Measurements from ENCODE around the gene DACH1. TPM values are rescaled to one million over a fixed set of nuclear protein-coding genes. Genes with fewer than 3 reads are reported as not detected.

Gene DACH1
- total and polyA plus RNA-seq, 2 of the 8 experiments (the other 6 are each of a cell fraction or from before 2014, with no cell fraction given), result 0.12 to 0.67 TPM

GRCh38 chr13:71714802-71715375 is 152.1 kb downstream of the DACH1 start:
- Histone ChIP-seq H3K27me3 (replicated peaks in 1 of 4; ENCODE audit: control insufficient read depth in 3 of 4, extremely low read depth in 1 of 4, insufficient read depth in 3 of 4, low read length in 3 of 4) (no peaks in the 10 kb centered on the region), H3K79me2 (ENCODE audit: control insufficient read depth in 1 of 2, insufficient read depth in 2 of 2, low read length in 2 of 2) (no peaks in the 10 kb centered on the region), H3K4me1 (replicated peaks in 1 of 4; ENCODE audit: control insufficient read depth in 3 of 4, insufficient read depth in 4 of 4, low read length in 3 of 4) (peaks cover 0 to 2% (median 0%) of the 10 kb centered on the region in 4 experiments; a peak in 1 of 7 replicates), H3K79me1 (ENCODE audit: low read depth, low read length) (no peaks in the 10 kb centered on the region), H2BK5ac (ENCODE audit: low read depth, low read length) (no peak overlapping the region), H3K23me2 (ENCODE audit: low read depth, low read length) (no peaks in the 10 kb centered on the region; the same call in 1 of the 2 replicates), H3K23ac (ENCODE audit: insufficient read length) (no peak overlapping the region), H3K4me3 (ENCODE audit: extremely low read depth in 1 of 4, insufficient read depth in 2 of 4, low read depth in 3 of 4, low read length in 4 of 4) (no peak overlapping the region), H3K36me3 (ENCODE audit: control insufficient read depth in 2 of 4, insufficient read depth in 4 of 4, low read length in 3 of 4) (no peaks in the 10 kb centered on the region), H2BK120ac (replicated peaks; ENCODE audit: low read depth, low read length) (no peak overlapping the region), H2AK5ac (ENCODE audit: low read depth, low read length) (no peak overlapping the region), H3K9ac (replicated peaks in 1 of 4; ENCODE audit: extremely low read depth in 1 of 4, low read depth in 3 of 4, low read length in 3 of 4) (no peak overlapping the region), H2AFZ (ENCODE audit: low read length) (no peak overlapping the region), H2BK20ac (ENCODE audit: low read length) (no peak overlapping the region), H2BK12ac (ENCODE audit: low read depth, low read length) (no peak overlapping the region), H3K27ac (ENCODE audit: low read depth, low read length) (no peak overlapping the region), H3K4me2 (ENCODE audit: insufficient read depth in 1 of 2, low read depth in 2 of 2, low read length in 2 of 2) (no peak overlapping the region), H4K5ac (ENCODE audit: insufficient read length, low read depth, low read length) (no peak overlapping the region), H4K91ac (replicated peaks; ENCODE audit: insufficient read length, low read length) (no peak overlapping the region), H3K18ac (ENCODE audit: extremely low read depth, low read length) (no peak overlapping the region), H4K8ac (ENCODE audit: extremely low read depth, insufficient read depth, low read length) (no peak overlapping the region), H4K20me1 (replicated peaks in 1 of 2; ENCODE audit: control insufficient read depth in 1 of 2, insufficient read depth in 2 of 2, low read length in 2 of 2) (no peaks in the 10 kb centered on the region), H3K14ac (ENCODE audit: insufficient read length) (no peak overlapping the region), H3K56ac (replicated peaks; ENCODE audit: insufficient read length, low read depth, low read length) (no peak overlapping the region), H3K4ac (replicated peaks; ENCODE audit: insufficient read length, low read depth, low read length) (no peak overlapping the region), H2BK15ac (ENCODE audit: low read length) (no peak overlapping the region), H3K9me3 (ENCODE audit: insufficient read depth in 2 of 2, low read depth in 1 of 2, low read length in 1 of 2) (no peaks in the 10 kb centered on the region)
- no peak for DNase-seq (ENCODE audit: low read depth in 1 of 2, low spot score in 2 of 2)
- ChIA-PET CTCF (ENCODE audit: partially characterized antibody) (interaction anchor here (0.6 to 1.1 kb wide), 3 partner anchors 11 to 237 kb away, joined by 3 to 4 read pairs (median 3); no protein-coding TSS in a partner anchor), POLR2A (ENCODE audit: partially characterized antibody) (no interaction called here)
- TF ChIP-seq RBBP5 (IDR thresholded peaks at IDR 0.05; ENCODE audit: borderline replicate concordance, low read depth, low read length), result no peak
- TF ChIP-seq E2F6 (IDR thresholded peaks at IDR 0.05), result no peak
- TF ChIP-seq SIRT6 (IDR thresholded peaks at IDR 0.05; ENCODE audit: low read length), result no peak
- TF ChIP-seq ATF2 (IDR thresholded peaks at IDR 0.05; ENCODE audit: low read length), result no peak
- no peak for FAIRE-seq
- WGBS, 2 experiments (ENCODE audit: extremely low coverage in 1 of 2, insufficient coverage in 1 of 2, insufficient read length in 1 of 2, insufficient replicate concordance in 2 of 2, low coverage in 1 of 2, low lambda C conversion rate in 2 of 2, missing lambda C conversion rate in 1 of 2), result 89% methylated on average over 2 of the region's 2 CpGs; no CpG with 5 or more reads in 1 of the 2 experiments

Data from H1 (cell line).